NCI-H1930 (cell line): ENCODE results near the gene HES1.

Experiments
- DNase-seq, 2 experiments: peaks; one replicate each; lab custom pipeline; 2025; lab: John Stamatoyannopoulos, UW

The HES1 gene

DNA sequence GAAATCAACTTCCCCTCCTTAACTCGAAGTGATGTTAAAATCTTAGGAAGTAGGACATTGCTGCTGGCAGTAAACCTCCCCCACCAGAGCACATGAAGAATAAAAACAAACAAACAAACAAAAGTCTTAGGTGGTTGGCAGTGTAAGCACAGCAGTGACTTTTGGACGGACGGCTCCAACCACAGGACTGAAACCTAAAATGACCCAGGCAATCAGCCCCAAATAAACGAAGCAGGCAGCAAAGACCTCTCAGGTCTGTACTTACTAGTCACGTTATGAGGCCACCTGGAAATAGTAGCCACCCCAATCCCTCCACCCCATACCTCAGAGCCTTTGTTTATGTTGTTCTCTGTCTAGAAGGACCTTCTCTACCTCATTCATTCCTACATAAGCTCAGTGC, 33.5 kb upstream of the HES1 start:
- DNase-seq, result no peak

DNA sequence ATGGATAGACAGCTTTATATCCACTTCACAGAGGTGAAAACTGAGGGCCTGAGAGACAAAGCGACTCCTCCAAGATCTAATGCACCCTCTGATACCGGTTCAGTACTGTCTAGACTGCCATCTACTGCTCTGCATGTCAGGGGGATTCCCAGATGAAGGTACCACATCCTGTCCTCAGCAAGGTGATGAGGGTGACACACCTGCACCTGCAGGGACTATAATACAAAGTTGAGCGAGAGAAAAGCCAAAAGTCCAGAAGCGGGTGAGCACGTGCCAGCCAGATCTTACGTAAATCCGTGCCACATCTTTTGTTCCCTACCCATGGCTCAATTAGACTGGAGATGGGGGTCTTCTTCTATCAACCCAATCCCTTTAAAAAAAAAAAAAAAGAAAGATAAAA, 32.4 kb upstream of the HES1 start:
- no peak for DNase-seq

DNA sequence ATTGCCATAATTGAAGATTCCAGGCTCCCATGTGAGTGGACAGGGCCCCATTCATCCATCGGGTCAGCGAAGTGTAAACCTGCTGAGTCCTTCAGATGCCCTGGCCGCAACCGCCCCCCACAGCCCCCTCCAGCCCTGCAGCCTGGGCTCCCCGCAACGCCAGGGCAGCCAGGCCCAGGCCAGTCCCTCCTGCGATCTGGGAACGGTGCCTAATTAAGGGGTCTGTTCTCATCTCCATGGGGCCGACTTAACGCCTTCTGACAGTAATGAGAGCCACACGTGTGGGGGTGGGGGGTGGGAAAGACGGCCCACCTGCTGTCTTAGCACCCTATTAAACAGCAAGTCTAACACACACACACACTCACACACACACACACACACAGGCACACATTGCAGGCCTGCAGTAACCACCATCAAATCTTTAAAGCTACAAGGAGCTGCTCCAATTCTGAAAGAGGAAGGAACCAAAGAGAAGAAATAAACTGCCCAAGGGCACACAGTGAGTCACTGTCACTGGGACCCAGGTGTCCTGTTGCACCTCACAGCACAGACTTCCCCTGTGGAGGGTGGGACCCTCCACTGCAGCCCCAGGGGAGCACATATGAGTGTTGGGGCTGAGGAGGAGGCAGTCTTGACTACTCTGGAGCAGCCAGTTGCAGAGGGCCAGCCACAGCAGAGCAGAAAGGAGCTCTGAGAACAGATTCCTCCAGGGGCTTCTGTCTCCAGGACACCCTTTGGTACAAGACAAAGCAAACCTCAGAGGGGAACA, 31.8 kb upstream of the HES1 start:
- DNase-seq, result no peak

DNA sequence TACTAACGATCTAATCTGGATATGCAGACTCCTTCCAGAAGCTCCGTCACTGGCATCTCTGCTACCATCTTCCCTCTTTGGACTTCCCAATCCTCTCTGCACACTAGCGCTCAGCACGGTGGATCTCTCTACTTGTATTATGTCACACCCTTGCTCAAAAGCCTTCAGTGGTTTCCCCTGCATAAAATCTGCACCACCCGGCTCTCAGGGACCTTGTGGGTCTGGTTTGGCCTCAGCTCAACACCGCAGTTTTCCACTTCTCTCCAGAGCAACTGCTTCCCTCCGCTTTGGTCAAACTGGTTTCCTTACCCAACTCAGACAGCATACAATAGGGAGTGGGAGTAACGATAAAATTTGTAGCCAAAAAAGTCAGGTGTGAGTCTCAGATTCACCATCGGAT, 30.7 kb upstream of the HES1 start:
- DNase-seq, result no peak

DNA sequence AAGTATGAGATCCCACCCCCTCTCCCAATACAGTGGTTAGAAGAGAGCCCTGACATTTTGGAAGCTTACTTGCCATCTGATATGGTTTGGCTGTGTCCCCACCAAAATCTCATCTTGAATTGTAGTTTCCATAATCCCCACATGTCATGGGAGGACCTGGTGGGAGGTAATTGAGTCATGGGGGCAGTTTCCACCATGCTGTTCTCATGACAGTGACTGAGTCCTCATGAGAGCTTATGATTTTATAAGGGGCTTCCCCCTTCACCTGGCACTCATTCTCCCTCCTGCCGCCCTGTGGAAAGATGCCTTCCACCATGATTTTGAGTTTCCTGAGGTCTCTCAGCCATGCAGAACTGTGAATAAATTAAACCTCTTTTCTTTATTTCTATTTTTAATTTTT, 28.8 kb upstream of the HES1 start:
- no peak for DNase-seq

DNA sequence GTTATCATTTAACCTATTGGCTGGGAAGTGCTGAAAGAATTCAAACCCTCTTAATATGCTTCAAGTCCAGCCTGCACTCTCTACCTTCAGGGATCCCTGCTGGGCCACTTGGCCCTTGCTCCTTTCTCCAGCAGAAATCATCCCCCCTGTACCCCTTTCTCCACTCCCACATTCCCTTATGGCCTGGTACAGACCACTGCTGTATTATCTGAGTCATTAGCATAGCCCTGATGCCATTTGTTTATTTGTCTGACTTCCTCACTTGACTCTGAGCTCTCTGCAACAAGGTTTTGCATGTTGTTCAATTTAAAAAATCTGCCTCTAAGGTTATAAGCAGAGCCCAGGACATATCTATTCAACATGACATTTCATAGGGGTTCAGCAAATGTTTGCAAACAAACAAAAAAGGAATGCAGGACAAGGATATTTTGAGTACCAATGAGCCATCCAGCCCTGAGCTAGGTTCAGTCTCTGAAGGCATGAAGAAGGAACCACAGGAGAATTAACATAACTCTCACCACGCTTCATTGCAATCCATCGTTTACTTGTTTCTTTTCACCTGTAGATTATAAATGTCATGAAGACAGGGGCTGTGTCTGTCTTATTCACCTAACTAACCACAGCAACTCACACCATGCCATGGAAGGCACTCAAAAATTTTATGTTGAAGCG, 26.6 kb upstream of the HES1 start:
- no peak for DNase-seq

DNA sequence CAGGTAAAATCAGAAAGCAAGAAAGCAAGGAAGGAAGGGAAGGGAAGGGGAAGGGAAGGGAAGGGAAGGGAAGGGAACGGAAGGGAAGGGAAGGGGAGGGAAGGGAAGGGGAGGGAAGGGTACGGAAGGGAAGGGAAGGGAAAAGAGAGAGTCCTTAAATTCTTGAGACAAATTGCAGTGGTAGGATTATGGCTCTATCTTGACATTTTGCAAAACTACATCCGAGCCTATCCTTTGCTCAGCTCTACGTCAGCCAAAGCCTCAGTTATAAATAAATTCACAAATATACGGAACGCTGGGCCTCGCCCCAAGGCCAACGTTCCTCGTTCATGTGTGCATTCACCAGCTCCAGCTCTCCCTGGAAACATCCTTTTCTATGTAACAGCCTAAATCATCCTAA, 25.5 kb upstream of the HES1 start:
- no peak for DNase-seq

DNA sequence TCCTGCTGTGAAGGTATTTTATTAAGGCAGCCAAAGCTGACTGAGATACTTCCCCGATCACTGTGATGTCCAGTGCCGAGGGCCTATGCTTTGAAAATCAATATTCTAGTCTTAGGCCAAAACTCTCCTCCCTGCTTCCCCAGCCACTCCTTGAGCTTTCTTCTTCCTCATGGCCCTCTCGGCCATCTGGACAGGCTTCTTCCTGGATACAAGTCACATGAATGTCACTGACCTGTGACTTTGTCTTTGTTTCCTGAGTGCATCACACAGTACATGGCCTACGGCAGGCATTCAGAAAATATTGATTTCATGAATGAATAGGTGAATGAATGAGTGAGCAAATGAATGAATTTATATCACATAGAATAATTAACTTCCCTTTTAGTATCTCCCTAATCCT, 24.6 kb upstream of the HES1 start:
- DNase-seq, result no peak

DNA sequence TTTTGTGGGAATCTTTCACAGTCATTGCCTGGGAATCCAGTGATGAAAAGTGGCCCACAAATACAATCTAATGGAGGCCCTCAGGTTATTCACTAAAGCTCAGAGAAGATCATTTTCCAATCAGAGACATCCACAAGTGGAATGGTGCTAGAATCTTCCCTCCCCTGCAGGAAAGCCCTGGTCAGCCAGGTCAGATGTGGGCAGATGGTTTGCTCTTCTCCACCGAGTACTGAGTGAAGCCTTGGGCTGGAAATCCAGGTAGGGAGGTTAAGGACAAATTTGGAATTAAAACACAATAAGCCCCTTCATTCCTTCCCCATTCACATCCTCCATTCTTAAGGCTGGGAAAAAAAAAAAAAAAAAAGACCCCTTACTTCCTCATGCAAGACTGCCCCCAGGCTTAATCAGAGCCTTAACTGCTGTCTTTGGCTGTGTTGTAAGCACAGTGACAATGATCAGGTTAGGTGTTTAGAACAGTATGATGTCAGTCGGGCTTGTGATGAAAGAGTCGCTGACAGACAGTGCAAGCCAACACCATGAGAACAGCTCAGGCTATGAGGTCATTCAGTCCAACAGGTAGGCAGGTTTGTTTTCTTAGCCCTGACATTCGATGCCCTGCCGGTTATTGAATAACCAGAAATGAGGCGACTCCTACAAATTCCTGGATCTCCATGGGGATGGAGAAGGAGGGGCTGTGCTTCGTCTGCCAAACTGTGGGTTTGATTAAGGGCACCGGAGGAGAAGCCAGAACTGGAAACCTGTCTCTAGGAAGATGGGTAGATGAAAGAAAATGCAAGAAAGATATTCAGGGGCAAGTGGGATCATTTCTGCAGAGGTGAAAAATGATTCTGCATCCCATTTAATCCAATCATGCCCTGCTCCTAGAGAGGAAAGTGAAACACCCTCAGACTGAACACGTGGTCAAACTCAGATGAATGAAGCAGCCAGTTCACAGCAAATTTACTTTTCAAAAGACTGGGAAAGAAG, 23.5 kb upstream of the HES1 start:
- DNase-seq, result peak in 1 of 2 experiments; percentile 8

DNA sequence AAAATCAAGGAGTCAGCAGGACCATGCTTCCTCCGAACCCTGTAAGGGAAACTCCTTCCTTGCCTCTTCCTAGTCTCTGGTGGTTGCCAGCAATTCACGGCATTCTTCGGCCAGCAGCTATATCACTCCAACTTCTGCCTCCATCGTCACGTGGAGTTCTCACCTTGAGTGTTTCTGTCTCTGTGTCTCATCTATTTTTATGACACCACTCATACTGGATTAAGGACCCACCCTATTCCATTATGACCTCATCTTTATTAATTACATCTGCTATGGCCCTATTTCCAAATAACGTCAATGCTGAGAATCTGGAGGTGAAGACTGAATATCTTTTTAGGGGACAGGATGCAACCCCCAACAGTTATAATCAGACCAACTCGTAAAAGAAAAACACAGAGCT, 21.8 kb upstream of the HES1 start:
- no peak for DNase-seq

DNA sequence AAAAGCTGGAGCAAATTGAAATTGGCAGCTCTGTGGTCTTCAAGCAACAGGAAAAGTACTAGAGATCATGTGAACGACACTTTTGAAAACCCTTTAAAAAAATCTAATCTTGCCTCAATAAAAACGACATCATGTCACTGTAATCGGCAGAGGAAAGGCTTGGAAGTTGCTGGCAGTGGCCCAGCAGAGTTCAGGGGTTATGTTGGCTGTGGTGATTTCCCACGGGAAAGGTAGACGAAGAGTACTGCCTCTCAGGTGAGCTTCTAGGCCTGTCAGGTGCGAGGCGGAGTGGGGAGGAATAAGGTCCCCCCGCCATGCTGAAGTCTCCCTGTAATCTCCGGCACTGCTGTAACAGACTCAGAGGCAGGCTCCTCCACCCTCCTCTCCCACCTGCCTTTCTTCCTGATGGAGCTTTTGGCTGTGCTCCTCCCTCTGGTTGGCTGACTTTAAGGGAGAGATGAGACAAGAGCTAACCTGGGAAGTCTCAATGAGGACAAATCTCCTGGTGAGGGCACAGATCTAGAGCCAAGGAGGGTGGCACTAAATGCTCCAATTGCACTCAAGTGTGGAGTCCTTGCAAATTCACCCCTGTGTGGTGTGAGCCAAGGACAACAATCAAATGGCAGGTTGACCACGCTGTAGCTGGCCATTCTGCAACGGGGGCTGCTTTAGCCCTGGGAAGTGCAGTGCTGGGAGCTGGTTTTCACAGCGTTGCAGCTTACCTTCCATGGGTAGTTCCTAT, 18.7 kb upstream of the HES1 start:
- DNase-seq, result no peak

DNA sequence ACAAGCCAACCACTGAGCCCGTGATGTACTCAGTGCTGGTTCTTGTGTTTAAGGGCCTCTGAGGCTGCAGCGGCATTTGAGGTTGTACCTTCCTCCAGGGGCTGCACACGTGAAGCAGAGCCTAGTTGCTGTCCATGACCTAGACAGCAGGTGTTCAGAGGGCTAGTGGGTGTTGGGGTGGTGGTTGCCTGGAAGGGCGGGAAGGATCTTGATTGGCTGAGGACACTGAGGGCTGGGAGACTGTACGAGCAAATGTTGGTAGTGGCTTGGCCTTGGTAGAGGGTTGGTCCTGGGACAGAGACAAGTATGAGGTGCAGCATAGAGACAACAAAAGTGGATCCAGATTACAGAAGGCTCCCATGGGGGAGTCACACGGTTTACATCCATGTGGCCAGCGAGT, 17.0 kb upstream of the HES1 start:
- no peak for DNase-seq

DNA sequence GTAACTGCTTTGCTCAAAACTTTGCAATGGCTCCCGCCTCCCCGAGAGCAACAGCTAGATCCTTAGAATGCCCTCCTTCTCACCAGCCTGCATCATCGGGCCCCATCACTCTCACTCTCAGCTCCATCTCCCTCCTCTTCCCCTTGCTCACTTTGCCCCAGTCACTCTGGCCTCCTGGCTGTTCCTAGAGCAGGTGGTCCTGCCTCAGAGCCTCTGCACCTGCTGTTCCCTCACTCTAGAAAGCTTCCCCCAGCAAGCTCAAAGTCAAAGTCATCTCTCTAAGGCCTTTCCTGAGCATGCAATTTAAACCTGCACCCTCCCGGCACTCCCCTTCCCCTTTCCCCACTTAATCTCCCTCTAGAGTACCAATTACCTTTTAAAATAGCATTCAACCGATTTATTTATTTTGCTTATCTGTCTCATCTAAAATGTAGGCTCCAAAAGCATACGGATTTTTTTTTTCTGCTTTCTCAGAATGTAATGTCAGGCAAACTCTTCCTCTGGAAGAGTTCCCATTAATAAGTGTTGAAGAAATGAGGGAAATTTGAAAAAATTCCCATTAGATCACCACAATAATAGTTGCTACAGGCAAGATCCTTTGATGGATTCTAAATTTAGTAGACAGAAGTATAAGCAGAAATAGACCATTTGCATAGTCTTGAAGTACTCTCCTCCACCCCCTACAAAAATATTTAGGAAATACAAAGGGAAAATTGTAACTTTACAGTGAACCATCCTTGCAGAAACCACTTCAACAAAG, 15.9 kb upstream of the HES1 start:
- DNase-seq, result no peak

DNA sequence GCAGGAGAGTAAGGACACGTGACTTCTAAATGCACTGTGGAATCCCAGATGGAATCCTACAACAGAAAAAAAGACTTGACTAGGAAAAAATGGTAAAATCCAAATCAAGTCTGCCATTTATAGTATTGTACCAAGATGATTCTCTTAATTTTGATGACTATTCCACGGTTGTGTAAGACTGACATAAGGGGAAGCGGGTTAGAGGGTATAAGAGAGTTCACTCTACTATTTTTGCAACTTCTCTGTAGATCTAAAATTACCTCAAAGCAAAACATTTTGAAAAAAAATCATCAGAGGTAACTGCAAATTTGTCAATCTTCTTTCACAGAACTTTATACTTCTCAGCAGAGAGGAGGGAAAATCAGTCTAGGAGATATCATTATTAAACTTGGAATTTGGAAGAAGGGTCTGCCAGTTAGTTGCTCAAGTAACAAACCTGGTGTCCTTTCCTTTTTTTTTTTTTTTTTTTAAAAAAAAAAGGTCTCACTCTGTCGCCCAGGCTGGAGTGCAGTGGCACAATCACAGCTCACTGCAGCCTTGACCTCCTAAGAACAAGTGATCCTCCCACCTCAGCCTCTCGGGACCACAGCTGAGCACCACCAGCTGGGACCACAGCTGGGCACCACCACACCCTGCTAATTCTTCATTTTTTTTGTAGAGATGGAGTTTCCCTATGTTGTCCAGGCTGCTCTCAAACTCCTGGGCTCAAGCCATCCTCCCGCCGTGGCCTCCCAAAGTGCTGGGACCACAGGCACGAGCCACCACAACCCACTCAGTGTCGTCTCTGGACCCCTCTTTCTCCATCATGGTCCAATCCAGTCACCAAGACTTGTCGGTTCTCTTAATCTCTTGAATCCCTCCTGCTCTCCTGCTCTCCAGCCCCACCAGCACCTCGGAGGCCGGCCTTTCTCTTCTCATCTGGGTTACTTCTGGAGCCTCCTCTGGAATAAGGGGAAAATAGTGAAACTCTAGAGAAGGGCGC, 14.9 kb upstream of the HES1 start:
- DNase-seq, result no peak

DNA sequence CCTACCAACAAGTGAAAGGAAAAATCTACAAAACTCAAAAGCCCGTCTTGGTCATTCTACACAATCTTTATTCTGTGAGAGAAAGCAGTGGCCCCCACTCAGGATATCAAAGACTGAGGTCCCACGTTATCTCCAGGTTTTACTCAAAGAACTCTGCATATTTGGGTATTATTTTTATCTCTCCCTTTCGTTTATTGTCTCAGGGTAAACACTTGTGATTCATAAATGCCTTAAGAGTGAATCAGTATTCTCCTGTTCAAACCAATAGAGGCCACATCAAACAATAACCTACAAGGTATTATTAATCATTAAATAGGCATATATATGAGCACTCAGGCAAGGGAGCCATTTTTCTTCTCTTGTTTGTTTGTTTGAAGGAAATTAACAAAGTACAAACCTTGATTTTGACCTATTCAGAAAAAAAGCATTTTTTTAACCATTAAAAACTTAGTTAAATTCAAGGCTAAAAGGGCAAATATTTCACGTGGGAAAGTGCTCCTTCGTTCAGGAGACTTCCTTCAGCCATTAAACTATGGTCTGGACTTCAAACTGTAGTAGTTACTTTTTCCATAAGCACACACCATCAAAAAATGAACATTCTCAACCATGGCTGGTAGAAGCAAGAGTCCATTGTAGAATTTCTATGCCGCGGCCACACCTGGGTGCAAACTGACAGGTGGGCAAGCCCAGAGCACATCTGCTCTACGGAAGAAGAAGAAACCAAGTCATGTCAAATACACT, 13.9 kb upstream of the HES1 start:
- no peak for DNase-seq

DNA sequence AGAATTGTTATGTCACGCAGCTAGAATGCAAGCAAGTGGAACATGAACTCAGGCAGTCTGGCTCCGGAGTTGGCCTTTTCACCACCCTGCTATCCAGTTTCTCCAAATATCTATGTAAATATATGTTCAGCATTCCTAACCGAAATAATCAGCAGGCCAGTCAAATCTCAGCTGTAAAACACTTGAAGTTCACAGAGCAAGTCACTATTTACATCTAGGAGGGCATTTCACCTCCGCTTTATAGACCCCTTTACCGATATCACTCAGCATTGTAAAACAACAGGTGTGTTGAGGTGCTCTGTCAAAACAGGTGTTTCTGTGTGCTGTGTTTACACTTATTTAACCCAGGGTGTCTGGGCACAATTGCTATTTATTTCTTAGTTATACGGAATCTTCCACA, 12.2 kb upstream of the HES1 start:
- no peak for DNase-seq

DNA sequence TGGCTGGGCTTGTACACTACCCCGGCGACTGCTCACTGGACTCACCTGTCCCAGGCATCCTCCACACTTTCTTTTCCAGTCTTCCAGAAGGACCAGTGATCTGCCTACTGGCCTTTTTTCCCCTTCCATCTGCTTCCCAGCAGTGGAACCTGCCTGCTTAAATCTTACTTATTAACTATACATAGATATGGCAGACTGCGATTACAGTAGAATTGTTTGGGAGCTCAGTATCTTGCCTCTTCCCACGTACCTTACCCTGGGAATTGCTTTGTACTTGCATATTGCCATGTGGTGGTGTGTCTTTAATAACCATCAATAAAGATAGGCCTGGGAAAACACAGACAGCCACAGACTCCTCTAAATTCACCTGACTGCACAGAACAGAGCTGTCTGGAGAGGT, 11.8 kb upstream of the HES1 start:
- no peak for DNase-seq

DNA sequence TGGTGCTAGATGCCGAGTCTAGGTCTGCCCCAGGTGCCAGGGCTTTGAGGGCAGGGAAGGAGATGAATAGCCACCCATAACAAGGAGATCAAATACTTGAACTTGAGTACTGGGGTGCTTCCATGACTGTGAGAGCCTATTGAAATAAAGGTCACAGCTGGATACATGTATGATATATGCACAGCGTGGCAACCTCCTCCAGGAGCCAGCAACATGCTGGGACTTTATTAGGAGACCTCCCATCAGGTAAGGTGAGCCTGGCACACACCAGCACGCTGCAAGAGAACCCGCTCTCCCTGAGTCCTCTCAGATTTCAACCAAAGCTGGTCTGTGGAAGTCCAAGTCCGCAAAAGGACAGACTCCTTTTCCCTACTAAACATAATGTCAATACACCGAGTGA, 10.5 kb upstream of the HES1 start:
- no peak for DNase-seq

DNA sequence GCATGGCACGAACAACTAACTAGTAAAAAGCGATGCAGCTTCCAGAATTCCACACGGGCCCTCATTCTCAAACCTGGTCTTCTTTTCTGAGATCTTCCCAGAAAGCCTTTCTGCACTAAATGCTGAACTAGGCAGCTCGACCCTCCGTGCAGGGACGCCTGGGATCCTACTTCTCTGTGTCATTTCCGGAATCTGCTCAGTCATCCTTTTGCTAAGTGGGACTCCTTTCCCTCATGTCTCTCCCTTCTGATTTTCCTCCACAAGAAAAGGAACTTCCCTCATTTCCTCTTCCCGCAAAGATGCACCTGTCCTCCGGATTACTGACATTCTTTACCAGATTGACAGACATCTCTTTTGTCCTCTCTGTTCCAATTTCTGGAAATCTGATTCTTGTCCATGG, 9.2 kb upstream of the HES1 start:
- no peak for DNase-seq
